H54 (cell line): ENCODE data around the gene OR51M1.
"Not testable (repeated sequence)": the region's sequence is repeated elsewhere in the genome, so short reads cannot be mapped to it uniquely, and the experiment has no call there.

Experiments used
- DNase-seq: peaks from one replicate; pipeline ENCODE4 v3.0.0; 2011; ENCODE audit warnings: low spot score, mixed read lengths; ENCODE audit not compliant: insufficient read length
- FAIRE-seq: peaks from 3 replicates; lab custom pipeline; 2011; peaks lifted over from hg19 to GRCh38; lab: Jason Lieb, UNC
- POLR2A ChIP-seq: IDR thresholded peaks from 2 replicates; pipeline ENCODE4 v1.6.1; 2011; ENCODE audit warnings: low read depth, mild to moderate bottlenecking, low read length

The OR51M1 gene

GRCh38 chr11:5383576-5383975 is at the start of gene OR51M1:
OR51M1 (plus strand) TSS chr11:5383812; CDS start chr11:5389399, 5,587 bp downstream.
- no peak for TF ChIP-seq POLR2A
- DNase-seq (no peak), FAIRE-seq (no peak)

- TF ChIP-seq POLR2A = no peak
- DNase-seq (no peak), FAIRE-seq (no peak)
These were observed 48.4 kb upstream of the OR51M1 start for GRCh38 chr11:5335170-5335569.

GRCh38 chr11:5336331-5336730 is 47.3 kb upstream of the OR51M1 start:
- no peak for TF ChIP-seq POLR2A
- FAIRE-seq = peak; percentile 76
- DNase-seq = no peak

- not testable (repeated sequence) for DNase-seq, FAIRE-seq
These were observed 46.4 kb upstream of the OR51M1 start for GRCh38 chr11:5337253-5337652.

GRCh38 chr11:5339771-5340322 is 43.8 kb upstream of the OR51M1 start:
- no peak for DNase-seq
- peak; percentile 48 for FAIRE-seq
- TF ChIP-seq POLR2A = no peak

GRCh38 chr11:5343474-5344335 is 39.9 kb upstream of the OR51M1 start, which contains the start of gene OR51B5:
OR51B5 (minus strand) TSS chr11:5343524; CDS start chr11:5343524, 0 bp downstream.
- no peak for TF ChIP-seq POLR2A
- peak; percentile 23 for FAIRE-seq

GRCh38 chr11:5345831-5346230 is 37.8 kb upstream of the OR51M1 start:
- peak; percentile 89 for FAIRE-seq
- TF ChIP-seq POLR2A = no peak
- DNase-seq = no peak

More at GRCh38 chr11:5343474-5344335, 39.9 kb upstream of the OR51M1 start, which contains the start of gene OR51B5:
- DNase-seq = no peak

GRCh38 chr11:5348551-5349194 is 34.9 kb upstream of the OR51M1 start:
- peak; percentile 71 for FAIRE-seq
- DNase-seq = no peak
- TF ChIP-seq POLR2A = no peak

GRCh38 chr11:5349550-5349949 is 34.1 kb upstream of the OR51M1 start:
- no peak for TF ChIP-seq POLR2A
- DNase-seq (no peak), FAIRE-seq (no peak)

GRCh38 chr11:5351208-5351607 is 32.4 kb upstream of the OR51M1 start, which contains the start of gene OR51B6:
OR51B6 (plus strand) TSS chr11:5351508; CDS start chr11:5351508, 0 bp downstream.
- DNase-seq (no peak), FAIRE-seq (peak; percentile 82)
- TF ChIP-seq POLR2A = no peak

GRCh38 chr11:5356031-5356430 is 27.6 kb upstream of the OR51M1 start:
- DNase-seq = not testable (repeated sequence)

GRCh38 chr11:5362017-5362625 is 21.5 kb upstream of the OR51M1 start:
- no peak for FAIRE-seq
- DNase-seq = no peak
- no peak for TF ChIP-seq POLR2A

More at GRCh38 chr11:5356031-5356430, 27.6 kb upstream of the OR51M1 start:
- FAIRE-seq = not testable (repeated sequence)

GRCh38 chr11:5363679-5364078 is 19.9 kb upstream of the OR51M1 start:
- FAIRE-seq = no peak
- DNase-seq = no peak
- no peak for TF ChIP-seq POLR2A
